Stimulated activated CD4-positive, alpha-beta T cell treated with anti-CD3 and anti-CD28 coated beads, Interleukin-12 subunit alpha, Interleukin-12 subunit beta, amount 100 ng/mL, for 4 hours (primary cell): ENCODE measurements around the gene NAA20.
A peak's percentile ranks its signal among the peaks of the same experiment; 100 is the strongest.

ENCODE experiments used
- DNase-seq: peaks from one replicate; pipeline ENCODE4 v3.0.0-alpha.2; 2020

NAA20 gene, protein sequence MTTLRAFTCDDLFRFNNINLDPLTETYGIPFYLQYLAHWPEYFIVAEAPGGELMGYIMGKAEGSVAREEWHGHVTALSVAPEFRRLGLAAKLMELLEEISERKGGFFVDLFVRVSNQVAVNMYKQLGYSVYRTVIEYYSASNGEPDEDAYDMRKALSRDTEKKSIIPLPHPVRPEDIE

DNA sequence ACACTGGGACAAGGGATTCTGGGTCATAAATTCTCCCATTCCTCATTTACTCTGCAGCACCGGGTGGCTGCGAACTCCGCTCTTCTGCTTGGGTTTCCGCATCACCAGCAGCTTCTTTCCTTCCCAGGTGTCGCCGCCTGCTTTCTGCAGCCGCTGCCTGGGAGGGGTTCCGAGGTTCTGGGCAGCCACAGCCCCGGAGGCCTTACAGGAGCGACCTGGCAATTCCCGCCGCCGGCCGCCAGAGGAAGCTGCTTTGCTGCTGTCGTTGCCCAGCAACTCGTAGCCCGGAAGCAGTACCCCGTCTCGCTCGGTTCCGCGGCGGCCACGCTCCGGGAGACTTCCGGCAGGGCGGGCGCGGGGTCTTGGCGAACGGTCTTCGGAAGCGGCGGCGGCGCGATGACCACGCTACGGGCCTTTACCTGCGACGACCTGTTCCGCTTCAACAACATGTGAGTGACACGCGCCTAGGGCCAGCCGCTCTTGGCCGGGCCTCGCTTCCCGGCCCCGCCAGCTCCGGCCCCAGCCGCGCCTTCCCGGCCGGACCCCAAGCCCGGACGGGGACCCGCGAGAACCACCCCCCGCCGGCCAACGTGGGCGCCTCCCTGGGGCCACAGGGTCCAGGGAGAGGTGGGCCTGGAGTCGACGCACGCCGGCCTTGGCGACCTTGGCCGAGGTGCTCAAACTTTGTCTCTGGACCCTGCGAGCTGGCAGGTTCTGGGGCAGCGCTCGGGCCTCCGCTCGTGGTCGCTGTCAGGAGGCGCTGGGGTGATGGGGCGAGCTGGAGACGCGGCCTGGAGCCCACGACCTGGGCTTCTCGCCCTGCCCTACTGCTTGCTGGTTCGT lies at the start of gene NAA20:
NAA20 (plus strand) TSS at position 362 of the 843 bp plus-strand sequence; CDS start at position 397, 35 bp downstream.
- DNase-seq: peak; percentile 89

DNA sequence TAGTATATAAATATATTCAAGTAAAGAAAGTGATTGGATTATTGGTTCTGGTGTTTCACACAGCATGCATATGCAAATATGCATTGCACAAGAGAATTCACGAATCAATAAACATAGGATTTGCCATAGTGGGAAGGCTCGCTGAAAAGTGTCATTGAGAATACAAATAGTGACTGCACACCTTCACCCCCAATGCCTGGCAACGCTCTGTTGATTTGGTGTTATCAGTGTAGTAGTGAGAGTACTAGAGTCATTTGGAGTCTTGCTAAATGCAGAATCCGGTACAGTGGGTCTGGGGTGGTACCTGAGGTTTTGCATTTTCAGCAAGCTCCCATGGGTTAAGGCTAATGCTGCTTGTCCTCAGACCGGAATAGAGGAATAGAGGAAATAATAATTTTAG lies 49.7 kb upstream of the NAA20 start:
- DNase-seq: no peak

DNA sequence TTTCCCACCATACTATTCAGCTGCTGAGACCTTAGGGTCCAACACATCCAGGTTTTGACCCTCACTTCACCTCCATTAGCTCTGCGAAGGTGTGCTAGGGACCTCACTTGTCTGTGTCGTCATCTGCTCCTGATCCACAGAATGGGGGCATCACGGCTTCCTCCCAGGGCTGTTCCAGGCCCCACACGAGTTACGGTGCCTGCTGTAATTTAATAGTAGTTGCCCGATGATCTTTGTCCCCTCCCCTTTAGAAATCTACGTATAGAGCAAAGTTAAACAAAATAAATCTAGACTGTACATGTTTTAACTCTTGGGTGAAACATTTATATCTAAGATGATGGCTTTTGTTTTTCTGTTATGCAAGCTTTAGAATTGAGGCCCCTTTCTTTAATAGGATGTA lies 49.1 kb upstream of the NAA20 start:
- DNase-seq: no peak

DNA sequence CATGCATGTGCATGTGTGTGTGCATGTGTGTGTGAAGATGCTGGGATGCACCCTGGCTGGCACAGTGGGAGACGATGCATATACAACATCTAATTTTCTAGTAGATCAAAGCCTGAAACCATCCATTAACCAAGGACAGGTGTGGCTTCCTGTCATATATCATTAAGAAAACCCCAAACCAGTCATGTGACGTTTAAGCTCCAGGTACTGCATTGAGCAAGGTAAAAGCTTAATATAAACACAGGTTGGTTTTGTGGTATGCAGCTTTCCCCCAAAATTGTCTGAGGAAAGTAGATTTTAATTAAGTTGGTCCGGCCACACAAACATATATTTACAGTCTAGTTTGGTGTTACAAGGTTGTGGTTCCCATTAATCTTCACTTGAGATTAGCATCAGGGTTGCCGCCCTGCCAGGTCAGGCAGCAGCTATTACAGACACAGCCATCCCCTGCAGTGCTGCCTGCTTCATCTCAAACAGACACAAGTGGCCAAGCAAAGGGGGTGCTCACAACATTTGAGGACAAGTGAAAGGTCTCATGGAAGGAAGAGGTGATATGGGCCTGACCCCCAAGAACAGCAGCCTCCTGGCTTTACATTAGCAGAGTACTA lies 48.6 kb upstream of the NAA20 start:
- DNase-seq: no peak

DNA sequence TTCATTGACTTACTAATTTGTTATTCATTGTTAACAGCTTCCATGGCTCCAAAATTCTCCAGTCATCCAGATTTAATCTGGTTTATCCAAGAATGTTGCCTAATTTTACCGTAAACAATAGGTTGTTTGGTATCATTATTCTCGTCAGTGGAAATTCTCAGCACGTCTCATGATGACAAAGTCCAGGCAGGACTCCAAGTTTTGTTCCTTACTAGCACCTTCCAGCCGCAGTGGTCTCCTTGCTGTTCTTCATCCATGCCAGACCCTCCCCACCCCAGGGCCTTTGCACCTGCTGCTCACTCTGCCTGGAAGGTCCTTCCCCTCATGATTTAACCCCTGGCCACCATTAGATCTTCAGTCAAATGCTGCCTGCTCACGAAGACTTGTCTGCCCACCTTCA lies 48.1 kb upstream of the NAA20 start:
- DNase-seq: no peak

DNA sequence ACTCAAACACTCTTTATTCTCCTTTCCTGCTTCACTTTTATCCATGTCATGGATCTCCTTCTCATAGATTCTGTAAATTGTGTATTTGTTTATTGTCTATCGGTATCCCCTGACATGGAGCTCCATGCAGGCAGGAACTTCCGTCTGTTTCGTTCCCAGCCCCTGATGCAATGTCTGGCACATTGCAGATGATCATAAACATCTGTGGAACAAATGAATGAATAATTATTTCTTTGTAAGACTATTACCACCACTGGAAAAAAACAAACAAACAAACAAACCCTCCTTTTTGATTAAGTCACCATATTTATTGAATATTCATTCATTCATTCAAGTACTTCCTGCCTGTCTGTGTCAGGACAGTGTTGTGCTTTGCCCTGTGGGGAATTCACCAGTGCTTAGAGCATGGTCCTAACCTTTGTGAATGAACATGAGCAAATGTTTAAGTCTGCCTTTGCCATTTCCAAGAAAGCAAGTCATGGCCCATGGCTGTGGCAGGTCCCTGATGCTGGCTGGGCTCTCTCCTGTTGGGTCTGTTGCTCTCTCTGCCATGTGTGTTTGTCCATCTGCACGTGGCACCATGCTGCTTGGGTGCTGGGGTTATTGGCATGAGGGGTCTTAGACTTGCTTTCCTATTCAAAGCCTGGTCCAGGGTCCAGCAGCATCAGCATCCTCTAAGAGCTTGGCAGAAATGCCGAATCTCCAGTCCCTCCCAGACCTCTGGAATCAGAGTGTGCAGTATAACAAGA lies 47.5 kb upstream of the NAA20 start:
- DNase-seq: no peak

DNA sequence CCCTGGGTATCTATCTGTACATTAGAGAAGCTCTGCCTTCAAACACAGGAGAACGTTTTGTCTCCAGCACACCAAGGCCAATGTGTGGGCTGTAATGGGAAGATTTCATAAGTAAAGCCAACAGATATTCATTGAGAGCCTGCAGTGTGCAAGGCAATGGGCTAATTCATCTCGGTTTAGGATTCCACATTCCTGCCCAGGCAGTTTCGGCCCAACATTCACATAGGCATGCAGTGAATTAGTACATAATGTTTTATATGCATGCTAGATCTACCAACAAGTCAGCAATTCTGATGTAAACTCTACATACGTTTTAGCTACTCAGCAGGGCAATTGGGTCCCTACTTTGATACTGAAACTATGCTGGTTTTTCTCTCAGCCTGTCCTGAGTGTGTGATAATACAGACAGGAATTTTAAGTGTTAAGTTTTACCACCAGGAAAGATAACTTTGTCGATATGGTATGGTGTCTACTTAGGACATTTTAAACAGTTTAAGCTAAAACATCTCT lies 46.9 kb upstream of the NAA20 start:
- DNase-seq: no peak

- no peak for DNase-seq
Measured at GRCh38 chr20:19971116-19971515, 46.0 kb upstream of the NAA20 start.

- no peak for DNase-seq
Measured at GRCh38 chr20:19973961-19974629, 43.1 kb upstream of the NAA20 start.

- DNase-seq: no peak
Measured at GRCh38 chr20:19974630-19975435, 42.3 kb upstream of the NAA20 start.

DNA sequence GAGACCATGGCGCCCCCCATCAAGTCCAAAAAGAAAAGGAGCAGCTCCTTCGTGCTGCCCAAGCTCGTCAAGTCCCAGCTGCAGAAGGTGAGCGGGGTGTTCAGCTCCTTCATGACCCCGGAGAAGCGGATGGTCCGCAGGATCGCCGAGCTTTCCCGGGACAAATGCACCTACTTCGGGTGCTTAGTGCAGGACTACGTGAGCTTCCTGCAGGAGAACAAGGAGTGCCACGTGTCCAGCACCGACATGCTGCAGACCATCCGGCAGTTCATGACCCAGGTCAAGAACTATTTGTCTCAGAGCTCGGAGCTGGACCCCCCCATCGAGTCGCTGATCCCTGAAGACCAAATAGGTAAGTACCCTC lies 41.7 kb upstream of the NAA20 start:
- DNase-seq: no peak

- DNase-seq: no peak
Measured at GRCh38 chr20:19975901-19976300, 41.3 kb upstream of the NAA20 start.

GRCh38 chr20:19976595-19977372 lies 40.4 kb upstream of the NAA20 start:
- DNase-seq: no peak

GRCh38 chr20:19977373-19977770 lies 39.8 kb upstream of the NAA20 start:
- no peak for DNase-seq

- DNase-seq: no peak
Measured at GRCh38 chr20:19978511-19979210, 38.5 kb upstream of the NAA20 start.

- DNase-seq: no peak
Measured at GRCh38 chr20:19981031-19981451, 36.1 kb upstream of the NAA20 start.

- DNase-seq: no peak
Measured at GRCh38 chr20:19986419-19986818, 30.7 kb upstream of the NAA20 start.

DNA sequence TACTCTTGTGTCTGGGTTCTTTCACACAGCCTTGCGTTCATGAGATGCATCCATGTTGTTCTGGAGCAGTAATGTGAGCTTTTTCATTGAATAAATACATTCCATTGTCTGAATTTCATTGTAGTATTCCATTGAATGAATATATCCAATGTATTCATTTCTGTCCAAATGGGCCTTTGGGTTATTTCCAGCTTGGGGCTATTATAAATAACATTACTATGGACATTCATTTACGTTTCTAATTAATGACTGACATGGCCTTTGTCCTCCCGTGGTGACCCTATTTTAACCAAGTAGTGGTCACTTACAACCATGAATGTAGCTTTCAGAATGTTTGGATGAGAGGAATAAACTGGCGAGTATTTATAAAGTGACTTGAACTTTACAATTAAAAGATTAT lies 30.1 kb upstream of the NAA20 start:
- DNase-seq: no peak

DNA sequence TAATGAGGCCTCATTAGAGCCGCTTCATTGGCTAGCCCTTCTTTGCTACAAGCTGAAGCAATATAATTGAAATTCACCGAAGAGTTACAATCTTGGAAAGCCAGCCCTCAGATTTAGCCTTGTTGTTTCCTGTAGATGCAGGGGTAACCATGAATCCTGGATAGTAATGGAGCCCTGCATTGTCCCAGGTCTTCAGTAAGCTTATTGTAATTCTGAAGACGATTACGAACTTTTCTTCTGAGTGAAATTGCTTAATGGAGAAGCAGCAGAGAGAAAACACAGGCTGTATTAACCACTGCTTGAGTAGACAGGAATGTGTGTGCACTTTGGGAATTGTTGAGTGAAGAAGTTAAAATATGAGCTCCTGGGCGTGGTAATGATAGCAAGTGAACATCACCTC lies 26.3 kb upstream of the NAA20 start:
- DNase-seq: no peak

- no peak for DNase-seq
Measured at GRCh38 chr20:19991308-19991707, 25.9 kb upstream of the NAA20 start.
